Measurements from ENCODE around the gene COPS9.

Gene COPS9

GRCh38 chr2:240179941-240180666 is 44.0 kb upstream of the COPS9 start:
- TF ChIP-seq, protein P1, sequence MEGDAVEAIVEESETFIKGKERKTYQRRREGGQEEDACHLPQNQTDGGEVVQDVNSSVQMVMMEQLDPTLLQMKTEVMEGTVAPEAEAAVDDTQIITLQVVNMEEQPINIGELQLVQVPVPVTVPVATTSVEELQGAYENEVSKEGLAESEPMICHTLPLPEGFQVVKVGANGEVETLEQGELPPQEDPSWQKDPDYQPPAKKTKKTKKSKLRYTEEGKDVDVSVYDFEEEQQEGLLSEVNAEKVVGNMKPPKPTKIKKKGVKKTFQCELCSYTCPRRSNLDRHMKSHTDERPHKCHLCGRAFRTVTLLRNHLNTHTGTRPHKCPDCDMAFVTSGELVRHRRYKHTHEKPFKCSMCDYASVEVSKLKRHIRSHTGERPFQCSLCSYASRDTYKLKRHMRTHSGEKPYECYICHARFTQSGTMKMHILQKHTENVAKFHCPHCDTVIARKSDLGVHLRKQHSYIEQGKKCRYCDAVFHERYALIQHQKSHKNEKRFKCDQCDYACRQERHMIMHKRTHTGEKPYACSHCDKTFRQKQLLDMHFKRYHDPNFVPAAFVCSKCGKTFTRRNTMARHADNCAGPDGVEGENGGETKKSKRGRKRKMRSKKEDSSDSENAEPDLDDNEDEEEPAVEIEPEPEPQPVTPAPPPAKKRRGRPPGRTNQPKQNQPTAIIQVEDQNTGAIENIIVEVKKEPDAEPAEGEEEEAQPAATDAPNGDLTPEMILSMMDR (IDR thresholded peaks at IDR 0.05; ENCODE audit: low read depth, low read length): no peak
- DNase-seq (ENCODE audit: extremely low read depth, low read depth): no peak

DNA sequence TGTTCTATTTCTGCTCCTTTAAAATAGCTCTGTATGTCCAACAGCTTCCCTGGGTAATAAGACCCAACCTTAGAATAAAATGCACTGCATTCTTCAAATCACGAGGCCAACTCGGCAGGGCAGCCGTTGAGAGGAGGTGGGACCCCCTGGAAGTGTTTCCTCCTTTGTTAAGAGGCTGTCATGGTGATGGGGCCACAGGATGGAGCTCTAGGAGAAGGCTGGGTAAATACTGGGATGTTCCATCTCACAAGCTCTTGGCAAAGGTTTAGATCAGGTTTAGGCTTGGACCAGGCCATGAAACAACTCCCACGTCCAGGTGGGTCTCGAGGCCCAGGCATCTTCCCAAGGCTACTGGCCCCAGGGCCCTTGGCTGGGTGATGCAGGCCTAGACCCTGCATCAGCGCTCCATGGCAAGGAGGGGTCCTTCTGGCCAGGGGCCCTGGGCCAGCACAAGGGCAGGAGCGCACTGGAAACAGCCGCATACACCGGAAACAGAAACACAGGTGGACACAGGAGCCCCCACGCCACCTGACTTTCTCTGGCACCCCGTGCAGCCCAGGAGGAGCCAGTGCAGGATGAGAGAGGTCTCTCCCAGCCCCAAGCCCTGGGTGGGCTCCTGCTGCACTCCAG is 43.2 kb upstream of the COPS9 start:
- TF ChIP-seq, protein P1 (IDR thresholded peaks at IDR 0.05; ENCODE audit: low read depth, low read length): no peak
- DNase-seq (ENCODE audit: extremely low read depth, low read depth): no peak

DNA sequence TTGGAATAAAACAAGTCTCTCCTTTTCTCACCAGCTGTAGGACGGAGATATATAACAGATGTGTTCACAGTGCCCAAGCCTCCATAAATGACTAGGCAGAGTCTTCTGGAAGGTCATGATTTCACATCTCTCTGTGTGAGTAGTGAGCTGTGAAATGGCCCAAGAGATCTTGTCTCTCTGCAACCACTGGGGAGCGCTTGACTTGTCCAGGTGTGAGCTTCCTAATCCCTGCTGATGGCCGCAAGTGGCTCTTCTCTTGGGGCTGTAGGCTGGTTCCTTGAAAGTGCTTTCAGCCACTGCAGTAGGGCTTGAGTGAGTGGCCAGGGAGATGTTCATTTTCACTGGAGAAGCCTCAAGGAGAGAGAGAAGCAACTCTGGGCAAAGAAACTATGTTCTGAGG is 42.5 kb upstream of the COPS9 start:
- no peak for DNase-seq (ENCODE audit: extremely low read depth, low read depth)
- TF ChIP-seq, protein P1 (IDR thresholded peaks at IDR 0.05; ENCODE audit: low read depth, low read length): no peak

GRCh38 chr2:240174496-240174895 is 38.4 kb upstream of the COPS9 start:
- TF ChIP-seq, protein P1 (IDR thresholded peaks at IDR 0.05; ENCODE audit: low read depth, low read length): no peak
- no peak for DNase-seq (ENCODE audit: extremely low read depth, low read depth)

- TF ChIP-seq, protein P1 (IDR thresholded peaks at IDR 0.05; ENCODE audit: low read depth, low read length): no peak
- no peak for DNase-seq (ENCODE audit: extremely low read depth, low read depth)
Measured at GRCh38 chr2:240172071-240172895, 36.2 kb upstream of the COPS9 start.

DNA sequence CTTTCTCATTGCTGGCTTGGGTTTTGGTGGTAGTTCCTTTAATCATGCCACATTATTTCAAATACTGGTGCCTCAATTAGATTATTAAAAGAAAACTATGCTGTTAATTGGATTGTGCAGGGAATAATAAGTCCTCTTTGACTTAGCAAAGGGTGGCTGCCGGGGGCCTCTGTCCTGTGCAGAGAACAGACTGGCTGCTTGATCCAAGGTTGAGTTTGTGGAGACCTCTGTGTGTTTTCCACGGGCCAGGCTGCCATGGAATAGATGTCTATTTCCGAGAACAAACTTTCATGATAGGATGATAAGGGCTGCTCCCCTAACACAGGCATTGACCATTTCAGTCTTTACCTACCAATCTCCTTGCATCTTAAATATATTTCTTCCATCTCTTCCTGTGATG is 34.8 kb upstream of the COPS9 start:
- TF ChIP-seq, protein P1 (IDR thresholded peaks at IDR 0.05; ENCODE audit: low read depth, low read length): no peak
- DNase-seq (ENCODE audit: extremely low read depth, low read depth): no peak

DNA sequence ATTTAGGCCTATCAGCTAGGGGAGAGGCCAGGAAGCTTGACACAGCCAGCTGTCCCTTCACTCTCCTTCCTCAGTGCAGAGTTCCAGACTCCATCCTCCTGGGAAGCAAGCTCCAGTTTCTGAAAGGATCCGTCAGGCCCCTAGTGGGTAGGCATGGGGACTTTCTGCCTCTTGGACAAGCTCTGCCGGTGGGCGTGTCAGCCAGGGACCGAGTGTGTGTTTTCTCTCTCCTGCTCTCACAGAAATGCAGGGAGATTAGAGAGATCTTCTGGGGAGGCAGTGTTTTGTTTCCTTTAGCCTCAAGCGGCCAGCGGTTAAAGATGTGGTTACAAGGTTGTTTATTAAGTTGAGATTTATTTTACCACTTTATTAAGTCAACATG is 34.2 kb upstream of the COPS9 start:
- DNase-seq (ENCODE audit: extremely low read depth, low read depth): no peak
- TF ChIP-seq, protein P1 (IDR thresholded peaks at IDR 0.05; ENCODE audit: low read depth, low read length): no peak

Data from AG09319 (cell line).